Central memory CD8-positive, alpha-beta T cell (primary cell): Measurements from ENCODE around the gene ATG16L2.
A peak's percentile ranks its signal among the peaks of the same experiment; 100 is the strongest.
"Not testable (repeated sequence)": the region's sequence is repeated elsewhere in the genome, so short reads cannot be mapped to it uniquely, and the experiment has no call there.

Experiments
- ATAC-seq: fragments of 150-1000 bp; cut with Tn5 transposase; replicated peaks from 2 replicates; pipeline ENCODE4 v1.10.0; 2022; ENCODE audit warnings: mild to moderate bottlenecking, moderate FRiP score, moderate number of reproducible peaks; ENCODE audit not compliant: poor library complexity, severe bottlenecking; ENCODE audit errors: extremely low read depth
- DNase-seq, 2 donors: peaks; one replicate each; pipeline ENCODE4 v3.0.0; 2021; ENCODE audit warnings: low spot score in 2 of 2
- H3K27ac Mint-ChIP-seq: one replicate; pipeline ENCODE4 v1.8.0; 2022; ENCODE audit warnings: low read depth, mild to moderate bottlenecking, moderate library complexity, mixed read lengths
- H3K27me3 Mint-ChIP-seq: one replicate; pipeline ENCODE4 v1.8.0; 2022; ENCODE audit warnings: mixed read lengths
- H3K36me3 Mint-ChIP-seq: one replicate; pipeline ENCODE4 v1.8.0; 2022; ENCODE audit warnings: mild to moderate bottlenecking, moderate library complexity, mixed read lengths; ENCODE audit not compliant: insufficient read depth
- H3K4me1 Mint-ChIP-seq: one replicate; pipeline ENCODE4 v1.8.0; 2022; ENCODE audit warnings: mixed read lengths
- H3K4me3 Mint-ChIP-seq: one replicate; pipeline ENCODE4 v1.8.0; 2022; ENCODE audit warnings: mild to moderate bottlenecking, moderate library complexity, mixed read lengths
- H3K9me3 Mint-ChIP-seq: one replicate; pipeline ENCODE4 v1.8.0; 2022; ENCODE audit warnings: mixed read lengths

ATG16L2 gene

DNA sequence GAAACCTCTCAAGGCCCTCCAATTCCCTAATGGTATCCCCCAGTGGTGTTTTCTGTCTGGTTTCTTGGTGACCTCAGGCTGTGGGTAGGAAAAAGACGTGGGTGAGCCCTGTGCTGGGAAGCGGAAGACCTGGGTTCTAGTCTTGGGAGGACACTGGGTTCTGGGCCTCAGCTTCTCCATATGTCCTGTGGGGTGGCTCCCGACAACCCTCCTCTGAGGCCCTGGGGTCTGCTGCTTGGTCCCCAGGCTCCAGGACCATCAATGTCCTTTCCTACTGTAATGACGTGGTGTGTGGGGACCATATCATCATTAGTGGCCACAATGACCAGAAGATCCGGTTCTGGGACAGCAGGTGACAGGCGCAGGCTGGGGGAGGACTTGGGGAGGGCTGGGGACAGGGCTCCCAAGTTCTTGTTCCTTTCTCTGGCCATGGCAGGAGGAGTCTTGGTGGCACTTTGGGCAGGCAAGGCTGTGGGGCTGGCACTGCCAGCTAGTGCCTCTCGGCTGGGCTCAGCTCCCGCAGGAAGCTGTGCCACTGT lies 12.8 kb downstream of the ATG16L2 start:
- ATAC-seq (no peak), DNase-seq (no peak)
- Mint-ChIP-seq H3K36me3 (peaks cover 29% of the 10 kb centered on the region), H3K27me3 (no peaks in the 10 kb centered on the region), H3K9me3 (no peaks in the 10 kb centered on the region), H3K27ac (peak overlapping the region; percentile 83), H3K4me3 (no peak overlapping the region), H3K4me1 (peaks cover 24% of the 10 kb centered on the region)

DNA sequence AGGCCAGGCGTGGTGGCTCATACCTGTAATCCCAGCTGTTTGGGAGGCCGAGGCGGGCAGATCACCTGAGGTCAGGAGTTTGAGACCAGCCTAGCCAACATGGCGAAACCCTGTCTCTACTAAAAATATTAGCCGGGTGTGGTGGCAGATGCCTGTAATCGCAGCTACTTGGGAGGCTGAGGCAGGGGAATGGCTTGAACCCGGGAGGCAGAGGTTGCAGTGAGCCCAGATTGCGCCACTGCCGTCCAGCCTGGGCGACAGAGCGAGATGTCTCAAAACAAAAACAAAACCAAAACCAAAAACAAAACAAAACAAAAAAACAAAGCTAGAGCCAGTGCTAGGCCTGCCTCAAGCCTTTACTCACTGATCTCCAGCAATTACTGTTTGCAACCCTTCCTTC lies 13.4 kb downstream of the ATG16L2 start:
- H3K27me3 Mint-ChIP-seq, H3K4me3 Mint-ChIP-seq, H3K9me3 Mint-ChIP-seq, DNase-seq: not testable (repeated sequence)
- Mint-ChIP-seq H3K36me3 (peaks cover 30% of the 10 kb centered on the region), H3K4me1 (peaks cover 24% of the 10 kb centered on the region), H3K27ac (peak overlapping the region; percentile 83)
- ATAC-seq: peak; percentile 47

DNA sequence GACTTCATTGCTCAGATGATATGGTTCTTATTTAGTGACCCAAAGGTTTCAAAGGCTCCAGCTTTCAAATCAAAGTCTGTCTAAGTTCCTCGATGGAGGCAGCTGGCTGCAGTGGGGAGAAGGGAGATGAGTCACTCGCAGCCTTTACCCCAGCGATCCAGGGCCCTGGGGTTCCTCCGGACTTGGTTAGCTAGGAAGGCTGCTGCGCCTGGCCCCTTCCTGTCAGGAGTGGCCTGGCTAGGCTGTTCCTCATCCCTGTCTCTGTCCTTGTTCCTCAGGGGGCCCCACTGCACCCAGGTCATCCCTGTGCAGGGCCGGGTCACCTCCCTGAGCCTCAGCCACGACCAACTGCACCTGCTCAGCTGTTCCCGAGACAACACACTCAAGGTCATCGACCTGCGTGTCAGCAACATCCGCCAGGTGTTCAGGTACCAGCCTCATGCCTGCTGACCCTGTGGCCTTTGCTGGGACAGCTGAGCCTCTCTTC lies 13.9 kb downstream of the ATG16L2 start:
- Mint-ChIP-seq H3K4me3 (no peak overlapping the region), H3K27ac (peak overlapping the region; percentile 83), H3K36me3 (peaks cover 29% of the 10 kb centered on the region), H3K9me3 (no peaks in the 10 kb centered on the region), H3K27me3 (no peaks in the 10 kb centered on the region), H3K4me1 (peaks cover 24% of the 10 kb centered on the region)
- DNase-seq (no peak), ATAC-seq (no peak)

DNA sequence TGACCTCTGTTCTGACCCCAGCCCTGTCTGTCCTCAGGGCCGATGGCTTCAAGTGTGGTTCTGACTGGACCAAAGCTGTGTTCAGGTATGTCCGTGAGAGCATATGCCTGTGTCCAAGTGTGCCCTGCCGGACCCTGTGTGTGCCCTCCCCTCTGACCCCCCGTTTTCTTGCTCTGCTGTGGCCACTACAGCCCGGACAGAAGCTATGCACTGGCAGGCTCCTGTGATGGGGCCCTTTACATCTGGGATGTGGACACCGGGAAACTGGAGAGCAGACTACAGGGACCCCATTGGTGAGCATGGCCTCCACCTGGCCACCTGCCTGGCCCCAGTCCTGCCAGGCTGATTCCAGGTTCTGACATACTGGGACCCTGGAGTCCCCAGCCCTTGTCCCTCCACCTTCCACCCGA lies 14.5 kb downstream of the ATG16L2 start:
- ATAC-seq (no peak), DNase-seq (no peak)
- no peak overlapping the region for H3K4me3 Mint-ChIP-seq
- H3K27ac Mint-ChIP-seq: peak overlapping the region; percentile 83
- no peaks in the 10 kb centered on the region for H3K9me3 Mint-ChIP-seq
- H3K27me3 Mint-ChIP-seq: no peaks in the 10 kb centered on the region
- peaks cover 26% of the 10 kb centered on the region for H3K36me3 Mint-ChIP-seq
- peaks cover 24% of the 10 kb centered on the region for H3K4me1 Mint-ChIP-seq

DNA sequence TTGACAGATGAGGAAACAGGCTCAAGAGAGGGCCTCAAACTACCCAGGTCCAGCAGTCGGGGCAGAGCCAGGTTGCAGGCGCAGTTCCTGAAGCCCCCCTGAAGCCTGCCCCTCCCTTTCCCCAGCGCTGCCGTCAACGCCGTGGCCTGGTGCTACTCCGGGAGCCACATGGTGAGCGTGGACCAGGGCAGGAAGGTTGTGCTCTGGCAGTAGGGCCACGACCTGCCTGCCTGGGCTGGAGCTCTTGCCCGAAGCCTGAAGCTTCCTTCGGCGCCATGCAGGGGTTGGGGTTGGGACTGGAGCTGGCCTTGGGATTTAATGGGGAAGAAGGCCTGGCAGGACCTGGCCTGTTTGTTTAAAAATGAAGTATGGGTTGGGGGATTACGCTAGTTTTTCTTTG lies 15.0 kb downstream of the ATG16L2 start:
- no peak for ATAC-seq
- peak overlapping the region; percentile 83 for H3K27ac Mint-ChIP-seq
- H3K27me3 Mint-ChIP-seq: no peaks in the 10 kb centered on the region

DNA sequence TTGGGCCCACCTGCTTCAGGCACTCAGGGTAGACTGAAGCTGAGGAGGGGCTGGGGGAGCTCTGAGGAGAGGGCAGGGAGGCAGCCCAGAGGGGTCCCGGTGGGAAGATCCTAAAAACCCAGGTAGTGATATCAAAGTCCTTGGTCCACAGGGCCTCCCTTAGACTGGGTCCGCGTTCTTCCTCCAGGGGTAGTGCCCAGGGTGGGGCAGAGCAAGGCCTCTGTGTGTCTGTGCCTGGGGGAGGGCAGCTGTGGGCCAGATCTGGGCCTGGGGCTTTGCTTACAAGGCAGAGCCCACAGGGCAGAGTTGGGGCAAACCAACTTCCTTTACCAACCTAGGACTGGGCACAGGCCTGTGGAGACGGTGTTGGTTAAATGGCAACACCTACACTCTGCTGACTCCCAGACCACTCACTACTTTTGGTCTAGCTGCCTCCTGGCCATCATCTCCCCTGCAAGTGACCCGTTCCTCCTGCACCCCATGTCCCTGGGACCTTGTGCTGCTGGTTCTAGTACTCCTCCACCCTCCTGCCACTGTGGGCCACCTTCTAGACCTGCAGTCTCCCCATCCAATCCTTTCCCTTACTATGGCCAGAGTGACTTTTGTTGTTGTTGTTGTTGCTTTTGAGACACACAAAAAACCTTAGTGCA lies 15.8 kb downstream of the ATG16L2 start:
- H3K4me1 Mint-ChIP-seq: peaks cover 20% of the 10 kb centered on the region

More for the DNA sequence above, 15.0 kb downstream of the ATG16L2 start:
- no peaks in the 10 kb centered on the region for H3K9me3 Mint-ChIP-seq
- no peak overlapping the region for H3K4me3 Mint-ChIP-seq
- H3K36me3 Mint-ChIP-seq: peaks cover 26% of the 10 kb centered on the region
- peaks cover 24% of the 10 kb centered on the region for H3K4me1 Mint-ChIP-seq
- DNase-seq: no peak

DNA sequence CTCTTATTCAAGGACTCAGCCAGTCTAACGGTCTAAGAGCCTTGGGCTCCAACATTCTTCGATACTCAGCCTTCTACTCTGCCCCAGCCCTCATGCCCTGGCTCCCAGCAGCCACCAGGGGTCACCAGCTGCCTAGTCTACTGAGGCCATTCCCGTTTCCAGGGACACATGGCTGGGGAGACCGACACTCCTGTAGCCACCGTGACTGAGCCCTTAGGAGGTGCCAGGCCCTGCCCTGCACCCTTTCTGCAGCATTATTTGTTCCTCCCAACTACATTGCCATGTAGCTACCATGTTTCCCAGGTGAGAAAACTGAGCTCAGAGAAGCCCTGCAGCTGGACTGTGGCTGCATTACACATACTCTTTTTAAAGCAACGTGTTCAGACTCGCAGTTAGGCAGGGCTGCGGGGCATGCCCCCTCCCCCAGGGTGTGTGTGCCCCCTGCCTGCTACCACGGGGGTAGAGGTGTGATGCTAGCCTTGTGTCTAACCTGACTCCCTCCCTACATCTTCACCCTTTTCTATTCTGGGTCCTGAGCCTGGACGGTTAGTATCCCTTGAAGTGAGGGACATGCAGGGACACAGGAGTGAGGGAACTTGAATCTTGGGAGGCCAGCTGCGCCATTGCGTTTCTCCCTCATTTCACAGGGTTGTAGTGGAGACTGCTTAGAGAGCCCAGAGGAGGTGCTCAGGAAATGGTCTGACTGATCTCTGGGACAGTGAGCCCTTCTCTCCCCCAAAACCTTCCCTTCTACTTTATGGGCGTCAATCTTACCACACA lies 17.5 kb downstream of the ATG16L2 start:
- ATAC-seq (peak; percentile 69), DNase-seq (no peak)
- Mint-ChIP-seq H3K4me1 (peaks cover 24% of the 10 kb centered on the region), H3K27ac (peak overlapping the region; percentile 90), H3K36me3 (peaks cover 23% of the 10 kb centered on the region), H3K4me3 (no peak overlapping the region), H3K27me3 (no peaks in the 10 kb centered on the region), H3K9me3 (no peaks in the 10 kb centered on the region)

More for the DNA sequence above, 15.8 kb downstream of the ATG16L2 start:
- Mint-ChIP-seq H3K27ac (peak overlapping the region; percentile 83), H3K4me3 (no peak overlapping the region), H3K36me3 (peaks cover 28% of the 10 kb centered on the region), H3K27me3 (no peaks in the 10 kb centered on the region), H3K9me3 (no peaks in the 10 kb centered on the region)
- ATAC-seq (no peak), DNase-seq (no peak)

DNA sequence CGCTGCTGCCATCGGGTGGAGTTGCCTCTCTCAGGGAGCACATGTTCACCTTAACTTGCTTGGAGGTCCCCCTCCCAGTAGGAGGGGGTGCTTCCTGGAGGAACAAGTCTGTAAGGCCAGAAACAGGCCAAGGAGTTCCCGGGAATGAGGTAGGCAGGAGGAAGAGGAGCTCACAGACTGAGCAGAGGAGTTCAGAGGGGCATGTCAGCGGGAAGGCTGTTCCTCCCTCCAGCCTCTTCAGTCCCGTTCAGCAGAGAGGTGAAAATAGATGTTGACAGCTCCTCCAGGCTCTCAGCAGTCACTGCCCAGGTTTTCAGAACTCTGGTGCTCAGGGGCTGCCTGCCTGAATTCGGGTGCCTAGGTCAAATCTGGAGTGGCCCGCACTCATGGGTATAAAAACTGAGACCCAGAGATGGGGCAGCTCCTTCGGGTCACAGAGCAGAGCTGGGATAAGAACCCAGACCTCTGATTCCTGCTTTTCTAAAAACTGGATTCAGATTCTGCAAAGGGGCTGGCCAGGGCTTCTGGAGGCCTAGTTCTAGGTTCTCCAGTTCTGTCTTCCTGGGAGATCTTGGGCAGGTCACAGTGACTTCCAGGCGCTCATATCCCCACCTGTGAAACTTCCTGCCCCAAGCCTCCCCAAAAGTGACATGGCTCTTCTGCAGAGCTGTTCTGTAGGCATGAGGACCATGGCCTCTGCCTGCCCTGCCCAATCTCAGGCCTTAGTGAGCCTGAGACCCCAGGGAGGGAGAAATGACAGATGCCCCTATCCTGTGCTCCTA lies 18.3 kb downstream of the ATG16L2 start:
- DNase-seq: no peak
- Mint-ChIP-seq H3K9me3 (no peaks in the 10 kb centered on the region), H3K4me3 (no peak overlapping the region), H3K36me3 (peaks cover 21% of the 10 kb centered on the region), H3K4me1 (peaks cover 24% of the 10 kb centered on the region), H3K27me3 (no peaks in the 10 kb centered on the region), H3K27ac (peak overlapping the region; percentile 90)
- ATAC-seq: no peak

DNA sequence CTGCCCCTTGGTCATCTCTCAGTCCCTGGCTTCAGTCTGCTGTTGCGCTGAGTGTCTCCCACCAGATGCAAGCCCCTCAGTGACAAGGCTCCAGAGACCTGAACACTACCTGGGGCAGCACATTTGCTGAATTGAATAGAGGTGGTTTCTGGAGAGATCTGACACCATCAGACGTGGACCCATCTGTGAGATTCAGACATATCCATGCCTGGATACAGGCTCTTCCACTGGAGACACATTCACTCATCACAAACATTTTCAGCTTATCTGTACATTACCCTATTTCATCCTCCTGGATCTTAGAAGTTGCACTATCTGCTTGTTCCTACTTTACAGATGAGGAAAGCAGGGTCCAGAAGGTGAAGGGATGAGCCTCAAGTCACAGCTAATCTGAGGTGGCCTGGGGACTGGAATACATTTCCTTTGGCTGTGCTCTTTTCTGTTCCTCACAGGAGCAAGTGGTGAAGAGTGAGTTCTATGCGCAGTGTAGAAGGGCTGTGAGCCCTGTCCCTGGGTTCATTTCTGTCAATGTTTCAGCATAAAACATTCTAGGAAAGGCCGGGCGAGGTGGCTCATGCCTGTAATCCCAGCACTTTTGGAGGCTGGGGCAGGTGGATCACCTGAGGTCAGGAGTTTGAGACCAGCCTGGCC lies 19.0 kb downstream of the ATG16L2 start:
- Mint-ChIP-seq H3K27ac (peak overlapping the region; percentile 90), H3K27me3 (no peaks in the 10 kb centered on the region), H3K4me1 (peaks cover 21% of the 10 kb centered on the region), H3K9me3 (no peaks in the 10 kb centered on the region), H3K36me3 (peaks cover 22% of the 10 kb centered on the region), H3K4me3 (no peak overlapping the region)
- DNase-seq (no peak), ATAC-seq (no peak)

DNA sequence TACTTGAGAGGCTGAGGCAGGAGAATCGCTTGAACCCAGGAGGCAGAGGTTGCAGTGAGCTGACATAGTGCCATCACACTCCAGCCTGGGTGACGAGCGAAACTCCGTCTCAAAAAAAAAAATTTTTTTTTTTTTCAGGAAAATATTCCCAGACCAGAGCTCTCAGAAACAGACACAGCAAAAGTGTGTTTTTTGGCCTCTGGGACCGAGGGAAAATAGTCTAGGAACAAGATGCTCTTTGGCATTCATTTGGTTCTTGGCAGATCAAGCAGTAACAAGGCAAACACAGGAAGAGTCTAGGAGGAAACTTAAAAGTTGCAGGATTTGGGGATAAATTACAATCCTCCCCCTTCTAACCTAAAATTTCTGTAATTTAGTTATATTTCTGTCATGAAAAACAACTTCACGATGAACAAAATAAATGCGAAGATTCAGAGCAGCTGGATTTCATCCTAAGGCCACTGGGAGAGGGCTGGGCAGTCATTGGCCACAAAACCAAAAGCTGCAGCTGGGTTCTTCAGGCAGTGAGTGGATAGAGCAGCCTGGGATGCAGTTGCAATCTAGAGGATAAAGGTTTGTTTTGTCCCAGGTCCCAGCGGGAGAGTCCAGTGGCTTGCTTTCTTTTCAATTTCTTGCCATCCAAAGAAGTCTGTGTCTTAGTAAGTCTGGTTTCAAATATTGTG lies 19.7 kb downstream of the ATG16L2 start:
- peak overlapping the region; percentile 66 for H3K27ac Mint-ChIP-seq
- peaks cover 28% of the 10 kb centered on the region for H3K36me3 Mint-ChIP-seq
- DNase-seq (no peak), ATAC-seq (no peak)
- H3K27me3 Mint-ChIP-seq: no peaks in the 10 kb centered on the region
- H3K4me3 Mint-ChIP-seq: no peak overlapping the region
- peaks cover 13% of the 10 kb centered on the region for H3K4me1 Mint-ChIP-seq
- no peaks in the 10 kb centered on the region for H3K9me3 Mint-ChIP-seq

DNA sequence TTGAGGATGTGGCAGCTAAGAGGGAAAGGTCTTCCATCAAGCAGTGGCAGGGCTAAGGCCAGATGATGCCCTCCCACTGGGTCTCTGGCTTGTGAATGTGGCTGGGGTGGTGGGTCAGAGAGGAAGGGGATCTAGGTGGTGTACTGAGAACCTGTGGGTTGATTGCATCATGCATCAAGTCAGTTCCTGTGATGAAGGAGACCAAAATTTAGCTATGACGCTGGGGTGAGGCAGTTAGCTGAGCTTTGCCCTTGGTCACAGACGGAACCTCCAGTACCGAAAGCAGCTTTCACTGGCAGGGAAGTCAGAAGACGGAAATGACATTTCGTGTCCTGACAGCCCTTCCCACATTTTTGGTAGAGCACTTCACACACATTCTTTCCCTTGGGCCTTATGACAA lies 20.7 kb downstream of the ATG16L2 start:
- Mint-ChIP-seq H3K36me3 (peaks cover 26% of the 10 kb centered on the region), H3K9me3 (no peaks in the 10 kb centered on the region), H3K27me3 (no peaks in the 10 kb centered on the region), H3K4me1 (peaks cover 13% of the 10 kb centered on the region), H3K4me3 (no peak overlapping the region), H3K27ac (peak overlapping the region; percentile 66)
- ATAC-seq: no peak
- DNase-seq: no peak
